ENCODE results near the gene TBC1D14. TPM values are rescaled to one million over a fixed set of nuclear protein-coding genes. Genes with fewer than 3 reads are reported as not detected.
"Not testable (repeated sequence)": the region's sequence is repeated elsewhere in the genome, so short reads cannot be mapped to it uniquely, and the experiment has no call there.

TBC1D14 gene
- total RNA-seq, 1 donor from 2014 or later: 35.0 TPM

DNA sequence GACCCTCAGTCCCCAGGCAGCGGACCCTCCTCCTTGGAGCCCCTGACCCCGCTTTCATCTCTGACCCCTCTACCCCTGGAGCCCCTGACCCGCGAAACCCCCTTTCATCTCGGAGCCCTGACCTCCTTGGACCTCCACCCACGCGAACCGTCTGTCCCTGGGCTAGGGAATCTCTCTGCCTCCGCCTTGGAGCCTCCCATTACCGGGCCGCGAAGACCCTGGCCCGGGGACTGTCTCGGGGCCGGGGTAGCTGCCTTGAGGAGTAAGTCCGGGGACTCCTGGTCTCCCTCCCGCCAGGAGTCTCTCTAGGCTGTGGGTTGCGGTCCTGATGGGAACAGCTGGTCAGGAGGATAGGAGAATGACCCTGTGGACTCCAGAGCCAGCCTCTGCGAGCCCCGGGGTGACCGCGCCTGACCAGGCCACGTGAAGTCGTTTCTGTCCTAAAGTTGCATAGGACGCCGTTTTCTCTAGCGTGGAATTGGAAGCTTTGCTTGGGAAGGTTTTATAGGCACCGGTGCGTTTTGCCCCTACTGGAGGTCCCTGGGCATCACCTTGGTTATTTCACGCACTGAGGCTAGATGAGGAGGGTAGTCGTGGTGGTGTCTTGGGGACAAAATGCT, 824 bp downstream of the TBC1D14 start:
- no peak for DNase-seq

DNA sequence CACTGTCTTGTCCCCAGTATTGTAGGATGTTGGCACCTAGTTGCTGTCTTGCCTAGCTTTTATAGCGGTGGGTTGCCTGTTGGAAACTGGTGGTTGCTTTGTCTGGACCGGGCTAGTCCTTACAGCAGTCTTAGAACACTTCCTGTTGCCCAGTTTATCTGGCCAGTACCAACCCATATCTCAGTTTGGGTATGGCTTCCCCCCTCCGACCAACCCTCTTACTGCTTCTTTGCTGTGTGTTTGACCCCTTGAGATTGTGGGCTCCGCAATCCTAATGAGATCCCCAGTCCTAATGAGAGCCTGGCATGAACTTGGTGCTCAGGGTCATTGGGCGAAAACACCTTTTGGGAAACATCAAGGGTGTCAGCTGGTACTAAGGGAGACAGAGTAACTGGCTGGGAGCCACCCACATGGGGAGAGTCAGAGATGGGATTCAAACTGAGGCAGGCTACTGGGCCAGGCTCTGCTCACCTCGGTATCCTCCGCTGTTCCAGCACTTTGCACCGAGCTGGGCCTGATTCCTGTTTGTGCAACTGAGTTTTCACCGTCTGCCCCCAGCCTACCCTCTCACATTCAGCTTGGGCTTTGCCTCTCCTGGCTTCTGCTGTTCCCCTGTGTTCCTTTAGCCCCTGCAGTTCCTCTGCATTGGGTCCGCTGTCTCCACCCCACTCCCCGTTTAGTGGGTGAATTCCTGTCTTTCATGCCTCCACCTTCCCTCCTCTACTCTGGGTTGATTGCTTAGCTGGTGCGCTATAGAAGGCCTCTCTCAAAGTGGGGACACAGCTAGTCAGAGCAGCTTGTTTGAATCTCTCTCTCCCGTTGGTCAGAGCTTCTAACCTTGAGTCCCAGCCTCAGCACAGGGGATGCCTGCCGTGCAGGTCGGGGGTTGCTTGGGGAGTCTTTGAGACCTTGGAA, 1.6 kb downstream of the TBC1D14 start:
- DNase-seq: no peak

GRCh38 chr4:6911917-6912316, 2.3 kb downstream of the TBC1D14 start:
- not testable (repeated sequence) for DNase-seq

DNA sequence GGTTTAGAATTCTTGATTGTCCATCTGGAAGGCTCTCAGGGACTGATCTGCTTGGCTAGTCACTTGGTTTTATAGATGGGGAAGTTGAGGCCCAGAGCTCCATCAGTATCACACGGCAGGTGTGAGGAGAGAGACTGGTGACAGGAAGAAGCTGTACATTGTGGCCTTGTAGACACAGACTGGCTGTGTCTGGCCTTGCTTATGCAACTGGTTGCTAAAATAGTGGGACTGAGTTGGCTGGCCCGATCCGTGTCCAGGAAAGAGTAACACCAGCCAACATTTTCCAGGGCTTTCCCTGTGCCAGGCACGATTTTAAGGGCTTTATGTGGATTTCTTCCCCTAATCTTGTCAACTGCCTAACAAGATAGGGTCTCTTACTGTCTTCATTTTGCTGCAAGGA, 2.8 kb downstream of the TBC1D14 start:
- no peak for DNase-seq

- no peak for DNase-seq
Measured at GRCh38 chr4:6913350-6913905, 3.8 kb downstream of the TBC1D14 start.

DNA sequence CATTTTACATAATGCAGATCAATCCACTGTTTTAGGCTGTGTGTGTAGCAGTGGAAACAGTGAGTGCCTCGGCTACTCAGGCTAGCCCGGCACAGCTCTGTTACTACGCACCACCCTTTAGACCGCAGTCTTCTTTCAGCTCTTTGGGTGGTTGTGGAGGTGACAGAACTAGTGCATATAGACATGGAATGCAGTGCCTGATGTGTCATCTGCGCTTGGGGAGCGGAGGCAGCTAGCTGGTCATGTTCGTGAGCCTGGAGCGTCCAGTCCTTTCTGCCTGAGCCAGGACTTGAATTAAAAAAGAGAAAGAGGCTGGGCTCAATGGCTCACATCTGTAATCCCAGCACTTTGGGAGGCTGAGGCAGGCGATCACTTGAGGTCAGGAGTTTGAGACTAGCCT, 4.8 kb downstream of the TBC1D14 start:
- DNase-seq: no peak

DNA sequence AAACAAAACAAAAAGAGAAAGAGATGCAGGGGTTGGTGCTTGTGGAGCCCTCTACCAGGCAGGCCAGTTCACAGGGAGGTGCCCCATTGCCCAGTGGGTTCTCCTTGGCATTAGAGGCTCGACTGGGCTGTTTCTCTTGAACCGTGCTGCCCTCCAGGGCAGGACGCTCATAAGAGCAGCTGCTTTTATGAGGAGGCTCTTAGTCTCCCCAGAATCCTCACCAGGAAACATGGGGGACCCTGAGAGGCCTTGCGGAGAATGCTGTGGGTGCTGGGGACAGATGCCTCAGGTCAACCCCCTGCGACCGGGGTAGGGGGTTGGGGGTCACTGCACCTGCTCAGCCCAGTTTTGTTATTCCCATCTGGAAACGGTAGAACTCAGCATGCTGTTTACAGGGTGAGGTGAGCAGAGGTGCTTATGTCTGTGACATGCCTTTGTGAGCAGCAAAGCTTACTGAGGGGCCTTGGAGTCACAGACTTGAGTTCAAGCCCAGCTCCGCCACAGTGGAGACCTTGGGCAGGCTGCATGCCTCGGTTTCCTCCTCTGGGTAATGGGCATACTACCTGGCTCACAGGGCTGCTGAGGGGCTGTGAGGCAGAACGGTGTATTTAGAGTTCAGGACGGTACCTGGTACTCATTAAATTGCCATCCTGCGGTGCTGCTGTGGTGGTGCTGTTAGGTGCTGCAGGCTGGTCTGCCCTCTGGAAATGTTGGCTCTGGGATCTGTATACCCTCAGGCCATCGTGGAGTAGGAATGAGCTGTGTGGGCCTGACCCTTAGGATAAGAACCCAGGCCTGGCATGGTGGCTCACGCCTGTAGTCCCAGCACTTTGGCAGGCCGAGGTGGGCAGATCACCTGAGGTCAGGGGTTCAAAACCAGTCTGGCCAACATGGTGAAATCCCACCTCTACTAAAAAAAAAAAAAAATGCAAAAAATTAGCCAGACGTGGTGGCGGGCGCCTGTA, 5.7 kb downstream of the TBC1D14 start:
- no peak for DNase-seq

GRCh38 chr4:6916069-6916586, 6.5 kb downstream of the TBC1D14 start:
- DNase-seq: no peak

- no peak for DNase-seq
Measured at GRCh38 chr4:6916587-6917460, 7.2 kb downstream of the TBC1D14 start.

- DNase-seq: no peak
Measured at GRCh38 chr4:6917461-6918271, 8.0 kb downstream of the TBC1D14 start.

- no peak for DNase-seq
Measured at GRCh38 chr4:6918338-6918737, 8.7 kb downstream of the TBC1D14 start.

DNA sequence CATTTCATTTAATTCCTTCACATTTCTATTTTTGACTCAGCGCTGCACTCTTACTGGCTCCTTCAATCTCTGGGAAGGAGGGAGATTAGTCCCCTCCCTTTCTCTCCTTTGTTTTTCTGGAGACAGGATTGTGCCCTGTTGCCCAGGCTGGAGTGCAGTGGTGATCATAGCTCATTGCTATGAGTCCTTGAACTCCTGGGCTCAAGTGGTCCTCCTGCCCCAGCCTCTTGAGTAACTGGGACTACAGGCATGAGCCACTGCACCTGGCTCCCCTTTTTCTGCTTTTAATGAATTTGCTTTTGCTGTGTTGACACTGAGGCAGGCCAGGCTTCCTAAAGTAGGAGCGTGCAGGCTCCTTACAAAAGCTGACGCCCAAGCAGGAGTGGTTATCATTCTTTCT, 10.5 kb downstream of the TBC1D14 start:
- DNase-seq: no peak

DNA sequence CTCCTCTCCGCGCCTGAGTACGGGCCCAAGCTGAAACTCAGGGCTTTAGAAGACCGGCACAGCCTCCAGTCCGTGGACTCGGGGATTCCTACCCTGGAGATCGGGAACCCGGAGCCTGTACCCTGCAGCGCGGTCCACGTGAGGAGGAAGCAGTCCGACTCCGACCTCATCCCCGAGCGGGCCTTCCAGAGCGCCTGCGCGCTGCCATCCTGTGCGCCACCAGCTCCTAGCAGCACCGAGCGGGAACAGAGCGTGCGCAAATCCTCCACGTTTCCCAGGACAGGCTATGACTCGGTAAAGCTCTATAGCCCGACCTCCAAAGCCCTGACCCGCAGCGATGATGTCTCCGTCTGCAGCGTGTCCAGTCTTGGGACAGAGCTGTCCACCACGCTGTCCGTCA, 13.9 kb downstream of the TBC1D14 start:
- DNase-seq: no peak

DNA sequence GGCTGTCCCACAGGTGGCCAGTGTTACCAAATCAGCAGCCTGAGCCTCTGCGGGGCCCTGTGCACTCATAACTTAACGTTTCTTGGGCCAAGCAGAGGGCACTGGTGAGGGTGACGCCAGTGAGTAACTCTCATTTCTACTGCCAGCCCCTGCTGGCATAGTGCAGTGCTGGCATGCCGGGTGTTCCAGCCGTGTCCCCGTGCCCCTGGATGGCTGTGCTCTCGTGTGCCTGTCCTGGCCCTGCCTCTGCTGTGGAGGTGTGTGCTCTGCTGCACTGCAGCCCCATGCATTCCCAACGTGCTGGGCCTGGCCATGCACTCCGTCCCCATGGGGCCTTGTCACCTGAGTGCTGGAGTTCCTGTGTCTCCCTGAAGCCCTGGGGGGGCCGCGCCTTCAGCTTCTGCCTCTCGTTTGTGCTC, 14.7 kb downstream of the TBC1D14 start:
- DNase-seq: no peak

DNA sequence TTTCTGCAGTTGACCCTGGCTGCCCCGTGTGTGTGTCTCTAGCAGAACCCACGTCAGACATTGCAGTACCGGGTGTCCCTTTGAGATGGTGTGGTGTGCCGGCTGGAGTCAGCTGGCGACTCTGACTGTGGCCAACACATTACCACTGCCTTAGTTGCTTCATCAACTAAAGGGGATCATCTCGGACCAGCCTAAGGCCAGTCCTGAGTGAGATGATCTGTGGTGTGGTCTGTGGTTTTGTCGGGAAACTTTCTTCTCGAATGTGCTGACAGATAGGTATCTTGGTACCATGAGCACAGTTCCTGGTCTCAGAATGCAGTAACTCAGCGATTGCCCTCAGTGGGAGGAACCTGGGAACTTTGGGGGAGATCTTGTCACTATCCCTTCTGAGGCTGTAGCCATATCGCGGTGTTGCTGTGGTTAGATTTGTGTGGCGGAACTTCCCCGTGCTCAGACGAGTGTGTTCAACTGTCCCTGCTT, 15.8 kb downstream of the TBC1D14 start:
- no peak for DNase-seq

GRCh38 chr4:6926081-6926480, 16.5 kb downstream of the TBC1D14 start:
- no peak for DNase-seq

GRCh38 chr4:6926681-6927478, 17.3 kb downstream of the TBC1D14 start:
- no peak for DNase-seq

DNA sequence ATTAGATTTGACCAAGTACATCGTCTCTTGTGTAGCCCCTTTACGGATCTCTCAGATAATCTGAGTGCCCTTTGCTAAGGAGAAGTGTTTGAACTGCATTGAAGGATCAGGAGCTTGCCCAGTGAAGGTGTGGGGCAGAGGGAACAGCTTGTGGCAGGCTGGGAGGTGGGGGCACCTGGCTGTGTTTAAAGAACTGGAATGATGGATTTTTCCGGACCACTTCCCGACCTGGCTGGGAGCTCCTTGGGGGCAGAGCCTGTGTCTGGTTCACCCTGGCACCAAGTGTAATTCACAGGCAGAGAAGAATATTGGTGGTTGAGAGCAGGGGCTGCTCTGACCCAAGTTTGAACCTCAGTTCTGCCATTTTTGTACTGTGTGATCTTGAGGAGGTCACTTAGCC, 18.5 kb downstream of the TBC1D14 start:
- DNase-seq: no peak

- DNase-seq: no peak
Measured at GRCh38 chr4:6929339-6929811, 19.7 kb downstream of the TBC1D14 start.

Data from skin of body (tissue), 2 donors.